Measurements from ENCODE around the gene RPS6KA6.
"Not testable (repeated sequence)": the region's sequence is repeated elsewhere in the genome, so short reads cannot be mapped to it uniquely, and the experiment has no call there.

Gene RPS6KA6

GRCh38 chrX:84162401-84162800 lies 25.6 kb downstream of the RPS6KA6 start:
- no peak for DNase-seq (ENCODE audit: low read depth in 2 of 2)

DNA sequence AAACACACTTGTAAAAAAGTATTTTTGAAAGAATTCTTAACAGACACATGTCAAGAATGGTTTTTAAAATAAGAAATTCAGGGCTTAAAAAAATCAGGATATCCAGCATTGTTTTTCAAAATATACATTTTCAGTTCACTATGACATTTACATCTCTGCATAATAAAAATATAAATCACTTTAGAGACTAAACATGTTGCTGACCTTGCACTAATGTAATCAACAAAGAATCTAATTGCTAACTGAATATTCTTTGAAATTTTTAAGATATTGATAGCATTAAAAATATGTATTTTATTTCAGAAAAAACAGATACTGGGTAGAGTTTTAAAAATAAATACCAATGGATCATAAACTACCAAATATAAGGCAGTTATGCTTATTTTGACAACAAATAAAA lies 26.4 kb downstream of the RPS6KA6 start:
- no peak for DNase-seq (ENCODE audit: low read depth in 2 of 2)

DNA sequence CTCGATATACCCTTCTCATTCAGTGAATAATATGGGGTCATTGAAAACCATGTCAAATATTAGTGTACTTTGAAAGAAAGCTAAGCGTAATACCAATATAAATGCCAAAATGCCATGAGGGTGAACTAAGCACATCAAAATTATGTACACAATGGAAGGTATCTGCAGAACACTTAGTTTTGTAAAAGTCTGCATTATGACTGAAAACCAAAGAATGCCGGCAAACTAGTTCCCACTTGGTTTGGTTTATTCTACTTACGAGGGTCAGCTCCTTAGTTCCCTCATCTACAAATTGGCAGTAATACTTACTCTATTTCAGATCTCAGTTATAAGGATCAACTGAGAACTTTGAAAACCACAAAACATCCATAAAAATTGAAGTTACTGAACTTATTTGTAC lies 27.3 kb downstream of the RPS6KA6 start:
- no peak for DNase-seq (ENCODE audit: low read depth in 2 of 2)

DNA sequence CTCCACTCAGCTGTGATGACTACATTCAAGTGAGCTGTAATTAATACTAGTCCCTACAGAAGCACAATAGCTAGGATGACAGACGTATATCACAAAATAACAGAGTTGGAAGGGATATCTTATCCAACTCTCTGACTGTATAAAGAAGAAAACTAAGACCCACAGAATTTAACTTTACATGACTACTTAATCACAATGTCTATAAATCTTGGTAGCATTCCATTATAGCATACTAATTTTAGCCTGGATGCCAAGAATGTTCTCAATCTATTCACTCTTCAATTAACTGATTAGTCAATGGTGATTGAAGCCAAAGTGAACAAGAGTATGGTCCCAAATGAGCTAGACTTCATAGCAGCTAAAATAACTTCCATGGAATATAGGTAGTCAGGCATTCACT lies 31.2 kb downstream of the RPS6KA6 start:
- DNase-seq (ENCODE audit: low read depth in 2 of 2), result no peak

DNA sequence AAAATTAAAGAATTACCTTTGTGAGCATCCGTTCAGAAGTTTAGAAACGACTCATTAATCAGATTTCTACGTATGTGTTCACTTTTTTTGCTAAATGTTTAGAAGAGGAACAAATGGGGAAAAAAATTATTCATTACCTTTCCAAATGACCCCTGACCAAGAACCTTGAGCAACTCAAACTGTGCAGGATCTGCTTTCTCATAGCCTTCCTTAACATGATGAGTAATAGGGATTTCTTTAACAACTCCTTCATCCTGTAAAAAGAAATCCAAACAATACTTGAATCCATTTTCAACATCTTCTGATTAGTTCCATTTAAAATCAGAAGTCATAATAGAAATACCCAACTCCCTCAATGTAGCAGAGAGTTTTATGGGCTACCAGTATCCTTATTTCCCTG lies 32.1 kb downstream of the RPS6KA6 start:
- DNase-seq (ENCODE audit: low read depth in 2 of 2), result no peak

DNA sequence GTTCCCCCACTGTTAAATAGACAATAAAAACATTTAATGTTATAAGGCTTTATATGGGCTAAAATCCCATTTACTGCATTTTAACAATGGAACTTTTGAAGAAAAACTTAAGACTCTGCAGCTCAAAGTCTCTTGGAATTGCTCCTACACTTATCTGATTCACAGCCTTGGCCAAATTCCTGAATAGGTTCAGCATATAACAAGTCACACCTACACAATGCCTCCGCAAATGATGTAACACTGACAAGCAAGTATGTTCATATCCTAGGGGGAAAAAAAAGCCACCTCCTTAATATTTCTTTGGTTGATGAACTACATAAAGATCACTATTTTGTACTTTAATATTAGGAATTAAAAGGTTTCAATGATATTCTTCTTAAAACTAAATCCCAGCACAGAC lies 34.5 kb downstream of the RPS6KA6 start:
- DNase-seq (ENCODE audit: low read depth in 2 of 2), result no peak

DNA sequence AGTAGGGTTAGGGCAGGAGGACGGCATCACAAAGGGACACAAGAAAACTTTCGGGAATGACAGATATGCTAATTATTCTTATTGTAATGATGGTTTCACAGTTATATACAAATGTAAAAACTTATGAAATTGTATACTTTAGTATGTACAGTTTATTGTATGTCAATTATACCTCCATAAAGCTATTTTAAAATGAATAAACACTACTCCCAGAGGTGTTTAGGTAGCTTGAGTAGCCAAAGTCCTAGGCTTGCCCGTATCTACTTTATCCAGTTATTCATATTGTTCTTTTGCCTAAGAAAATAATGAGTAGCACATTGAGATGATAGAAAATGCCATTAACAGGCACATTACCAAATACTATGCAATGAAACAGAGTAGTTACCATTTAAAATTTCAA lies 43.0 kb downstream of the RPS6KA6 start:
- DNase-seq (ENCODE audit: low read depth in 2 of 2), result no peak

DNA sequence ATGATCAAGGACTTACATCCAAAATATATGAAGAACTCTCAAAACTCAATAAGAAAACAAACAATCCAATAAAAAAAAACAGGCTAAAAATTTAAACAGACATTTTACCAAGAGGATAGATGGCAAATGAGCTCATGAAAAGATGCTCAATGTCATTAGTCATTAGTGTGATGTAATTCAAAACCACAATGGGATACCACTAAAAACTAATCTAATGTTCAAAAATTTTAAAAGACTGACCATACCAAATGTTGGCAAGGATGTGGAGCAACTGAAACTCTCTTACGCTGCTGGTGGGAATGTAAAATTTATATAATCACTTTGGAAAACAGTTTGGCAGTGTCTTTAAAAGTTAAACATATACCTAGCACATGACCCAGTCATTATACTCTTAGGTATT lies 43.7 kb downstream of the RPS6KA6 start:
- no peak for DNase-seq (ENCODE audit: low read depth in 2 of 2)

GRCh38 chrX:84133023-84133422 lies 55.0 kb downstream of the RPS6KA6 start:
- no peak for DNase-seq (ENCODE audit: low read depth in 2 of 2)

- DNase-seq (ENCODE audit: low read depth in 2 of 2), result no peak
Observed at GRCh38 chrX:84123585-84123984, 64.4 kb downstream of the RPS6KA6 start.

- no peak for DNase-seq (ENCODE audit: low read depth in 2 of 2)
Observed at GRCh38 chrX:84118769-84119168, 69.2 kb downstream of the RPS6KA6 start.

DNA sequence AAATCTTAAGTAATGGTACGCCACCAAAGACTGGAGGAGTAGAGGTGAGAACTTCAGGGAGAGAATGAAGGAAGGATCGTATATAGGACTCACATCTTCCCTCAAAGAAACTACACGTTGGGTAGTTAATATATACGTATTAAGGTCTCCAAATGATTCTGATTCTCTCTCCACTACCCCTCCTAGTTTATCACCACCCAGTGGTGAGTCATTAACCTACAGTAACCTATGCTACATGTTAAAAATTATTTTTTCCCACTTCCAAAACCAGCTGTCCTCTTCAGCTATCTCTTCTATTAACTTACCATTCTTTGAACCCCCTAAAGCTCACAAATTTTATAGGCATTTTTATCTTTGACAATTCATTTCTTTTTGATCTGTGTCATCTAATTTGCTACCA lies 69.7 kb downstream of the RPS6KA6 start:
- no peak for DNase-seq (ENCODE audit: low read depth in 2 of 2)

DNA sequence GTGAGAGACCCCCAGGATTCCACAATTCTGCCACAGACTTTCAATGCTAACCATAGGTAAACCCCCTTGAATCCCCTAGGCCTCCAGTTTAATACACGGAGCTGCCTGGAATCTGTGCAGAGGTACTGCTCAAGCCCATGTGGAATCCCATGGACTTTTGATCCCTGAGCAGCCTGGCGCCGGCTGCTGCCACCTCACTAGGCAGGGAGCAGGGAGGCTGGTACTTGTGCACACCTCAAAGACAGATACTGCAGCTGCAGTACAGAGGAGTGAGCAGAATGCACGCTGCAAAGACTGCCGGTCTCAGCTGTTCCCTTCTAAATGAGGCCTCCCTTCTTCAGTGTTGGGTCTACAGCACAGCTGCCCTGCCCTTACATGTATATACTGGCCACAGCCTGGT lies 79.4 kb downstream of the RPS6KA6 start:
- DNase-seq (ENCODE audit: low read depth in 2 of 2), result no peak

- no peak for DNase-seq (ENCODE audit: low read depth in 2 of 2)
Observed at GRCh38 chrX:84099120-84099519, 88.9 kb downstream of the RPS6KA6 start.

GRCh38 chrX:84079479-84080197 lies 108.4 kb downstream of the RPS6KA6 start:
- not testable (repeated sequence) for DNase-seq (ENCODE audit: low read depth in 2 of 2)

DNA sequence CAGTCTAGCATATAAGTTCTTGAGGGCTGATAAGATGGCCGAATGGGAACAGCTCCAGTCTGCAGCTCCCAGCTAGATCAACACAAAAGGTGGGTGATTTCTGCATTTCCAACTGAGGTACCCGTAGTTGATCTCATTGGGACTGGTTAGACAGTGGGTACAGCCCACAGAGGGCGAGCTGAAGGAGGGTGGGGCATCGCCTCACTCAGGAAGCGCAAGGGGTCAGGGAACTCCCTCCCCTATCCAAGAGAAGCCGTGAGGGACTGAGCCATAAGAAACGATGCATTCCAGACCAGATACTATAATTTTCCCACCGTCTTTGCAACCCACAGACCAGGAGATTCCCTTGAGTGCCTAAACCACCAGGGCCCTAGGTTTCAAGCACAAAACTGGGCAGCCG lies 109.0 kb downstream of the RPS6KA6 start:
- DNase-seq (ENCODE audit: low read depth in 2 of 2), result no peak

- DNase-seq (ENCODE audit: low read depth in 2 of 2), result no peak
Observed at GRCh38 chrX:84064814-84065213, 123.2 kb downstream of the RPS6KA6 start.

- DNase-seq (ENCODE audit: low read depth in 2 of 2), result no peak
Observed at GRCh38 chrX:84064164-84064563, 123.8 kb downstream of the RPS6KA6 start.

GRCh38 chrX:84047339-84047738 lies 140.7 kb downstream of the RPS6KA6 start:
- no peak for DNase-seq (ENCODE audit: low read depth in 2 of 2)

GRCh38 chrX:84046403-84046984 lies 141.5 kb downstream of the RPS6KA6 start:
- DNase-seq (ENCODE audit: low read depth in 2 of 2), result no peak

DNA sequence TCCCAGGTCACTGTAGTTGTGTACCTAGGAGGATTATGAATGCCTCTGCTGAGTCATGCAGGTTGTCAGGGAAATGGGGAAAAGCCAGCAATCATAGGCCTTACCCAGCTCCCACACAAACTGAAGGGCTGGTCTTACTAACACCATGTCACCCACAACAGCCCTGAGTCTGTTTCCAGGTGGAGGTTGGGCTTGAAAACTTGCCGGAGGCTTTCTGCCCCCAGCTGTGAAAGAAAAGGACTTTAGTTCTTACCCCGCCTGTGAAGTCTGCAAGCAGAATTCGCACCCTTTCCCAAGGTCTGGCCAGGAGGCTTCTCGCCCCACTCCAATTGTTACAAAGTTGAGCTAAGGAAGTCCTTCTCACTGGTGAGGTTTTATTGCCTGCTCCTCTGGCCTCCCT lies 143.9 kb downstream of the RPS6KA6 start:
- no peak for DNase-seq (ENCODE audit: low read depth in 2 of 2)
